Lower leg skin (tissue), 4 donors: ENCODE data around the gene SIK3. TPM values are rescaled to one million over a fixed set of nuclear protein-coding genes. Genes with fewer than 3 reads are reported as not detected.

Source experiments
- DNase-seq, 2 donors: peaks; one replicate each; pipeline ENCODE4 v3.0.0-alpha.2; 2019; ENCODE audit warnings: low spot score in 2 of 2
- H3K4me3 ChIP-seq: fragments of 200-600 bp; sonication (generic); 2 replicates; pipeline ENCODE4 v1.5.1; 2017; ENCODE audit warnings: mild to moderate bottlenecking, low read depth; ENCODE audit not compliant: poor library complexity, severe bottlenecking
- CTCF ChIP-seq, 3 donors: fragments of 450-650 bp; IDR thresholded peaks; one replicate each; pipeline ENCODE4 v1.5.1; 2016; ENCODE audit warnings: antibody characterized with exemption in 3 of 3, mild to moderate bottlenecking in 3 of 3, moderate library complexity in 2 of 3
- POLR2A ChIP-seq, 2 donors: fragments of 450-650 bp; IDR thresholded peaks; one replicate each; pipeline ENCODE4 v1.6.1; 2016 to 2017; ENCODE audit warnings: antibody characterized with exemption in 2 of 2, mild to moderate bottlenecking in 1 of 2, moderate library complexity in 1 of 2
- WGBS, 2 donors: methylation state at CpG; one replicate each; pipeline ENCODE4 v1.1.5; 2018; 5-methylcytosine and 5-hydroxymethylcytosine counted together
- intact Hi-C: fragments of 100-400 bp; cut with DNase I; formaldehyde crosslinking; loops from one replicate; pipeline ENCODE4 v1.15.0; 2023; ENCODE audit warnings: low total_unique reads
- total RNA-seq, 4 donors: library from RNA; depleted of rRNA; stranded (reverse); fragments of >200 nt; gene quantifications; one replicate each; pipeline ENCODE4 v1.1.0, GENCODE V29; 2016

SIK3 gene
- total RNA-seq, 4 donors from 2014 or later, result 26.7 to 37.5 (median 30.1) TPM

- H3K4me3 ChIP-seq, result peak overlapping the region; percentile 98
- 37 to 41% methylated on average over 6 of the region's 6 CpGs for WGBS, 2 donors
- TF ChIP-seq POLR2A (IDR thresholded peaks at IDR 0.05), result no peak
- TF ChIP-seq CTCF (IDR thresholded peaks at IDR 0.05), result no peak
- intact Hi-C loops, result loop anchor here (5.0 kb wide), 1 partner anchor 215 kb away; no protein-coding TSS in a partner anchor
- no peak for DNase-seq
Measured at GRCh38 chr11:117097014-117097388, 1.2 kb downstream of the SIK3 start.

GRCh38 chr11:117096201-117096991 is 1.8 kb downstream of the SIK3 start:
- H3K4me3 ChIP-seq, result no peak overlapping the region

GRCh38 chr11:117095284-117096161 is 2.7 kb downstream of the SIK3 start:
- TF ChIP-seq POLR2A (IDR thresholded peaks at IDR 0.05) (no peak), CTCF (IDR thresholded peaks at IDR 0.05) (no peak)
- WGBS, 2 donors, result 17 to 30% methylated on average over 9 of the region's 9 CpGs
- no peak for DNase-seq
- no peak overlapping the region for H3K4me3 ChIP-seq
- intact Hi-C loops, result loop anchor here (5.0 kb wide), 1 partner anchor 213 kb away; no protein-coding TSS in a partner anchor

More at GRCh38 chr11:117096201-117096991, 1.8 kb downstream of the SIK3 start:
- intact Hi-C loops, result loop anchor here (5.0 kb wide), 1 partner anchor 214 kb away; no protein-coding TSS in a partner anchor
- TF ChIP-seq CTCF (IDR thresholded peaks at IDR 0.05), result no peak
- TF ChIP-seq POLR2A (IDR thresholded peaks at IDR 0.05), result no peak
- WGBS, 2 donors, result 28 to 33% methylated on average over 6 of the region's 6 CpGs
- DNase-seq, result peak in 1 of 2 donors; percentile 84

GRCh38 chr11:117094776-117095175 is 3.5 kb downstream of the SIK3 start:
- 13 to 21% methylated on average over 4 of the region's 4 CpGs for WGBS, 2 donors
- H3K4me3 ChIP-seq, result no peak overlapping the region
- TF ChIP-seq CTCF (IDR thresholded peaks at IDR 0.05) (no peak), POLR2A (IDR thresholded peaks at IDR 0.05) (no peak)
- intact Hi-C loops, result loop anchor here (5.0 kb wide), 1 partner anchor 212 kb away; no protein-coding TSS in a partner anchor
- DNase-seq, result no peak

GRCh38 chr11:117092951-117093590 is 5.2 kb downstream of the SIK3 start:
- H3K4me3 ChIP-seq, result no peak overlapping the region
- WGBS, 2 donors, result 70 to 74% methylated on average over 5 of the region's 5 CpGs
- no peak for TF ChIP-seq POLR2A (IDR thresholded peaks at IDR 0.05)
- no peak for TF ChIP-seq CTCF (IDR thresholded peaks at IDR 0.05)
- DNase-seq, result no peak
- intact Hi-C loops, result no loop called here
